ENCODE measurements around the gene GFAP. TPM values are rescaled to one million over a fixed set of nuclear protein-coding genes. Genes with fewer than 3 reads are reported as not detected.

The GFAP gene
- total and polyA plus RNA-seq, 4 donors: 1.4 to 17.6 (median 5.1) TPM

- WGBS, 2 donors: 19 to 25% methylated on average over 3 of the region's 3 CpGs
- H3K27me3 ChIP-seq (ENCODE audit: control insufficient read depth in 1 of 2, insufficient read depth in 2 of 2, low read length in 1 of 2): no peaks in the 10 kb centered on the region
- H3K36me3 ChIP-seq (ENCODE audit: control insufficient read depth in 1 of 2, insufficient read depth in 2 of 2, low read length in 1 of 2): no peaks in the 10 kb centered on the region
- H3K4me3 ChIP-seq (ENCODE audit: low read length in 2 of 2): no peak overlapping the region
- no peak overlapping the region for H3K27ac ChIP-seq (ENCODE audit: low read depth in 1 of 2, low read length in 2 of 2)
- DNase-seq (peak in 1 of 2 donors; percentile 32), ATAC-seq (ENCODE audit: low FRiP score) (no peak)
- no peaks in the 10 kb centered on the region for H3K4me1 ChIP-seq (ENCODE audit: control insufficient read depth in 1 of 2, insufficient read depth in 2 of 2, low read length in 2 of 2)
- no peaks in the 10 kb centered on the region for H3K9me3 ChIP-seq (ENCODE audit: control insufficient read depth, low read length)
- intact Hi-C loops (cut with DNase I): no loop called here
Observed at GRCh38 chr17:44900894-44901293, 14.4 kb downstream of the GFAP start.

- Histone ChIP-seq H3K4me3 (ENCODE audit: low read length in 2 of 2) (peak within 1 kb of the TSS; percentile 72 to 81), H3K27ac (ENCODE audit: low read depth in 1 of 2, low read length in 2 of 2) (peak within 1 kb of the TSS in 1 of 2 donors; percentile 38), H3K4me1 (ENCODE audit: control insufficient read depth in 1 of 2, insufficient read depth in 2 of 2, low read length in 2 of 2) (no peaks in the 10 kb centered on the region), H3K27me3 (ENCODE audit: control insufficient read depth in 1 of 2, insufficient read depth in 2 of 2, low read length in 1 of 2) (no peaks in the 10 kb centered on the region), H3K9me3 (ENCODE audit: control insufficient read depth, low read length) (no peaks in the 10 kb centered on the region), H3K36me3 (ENCODE audit: control insufficient read depth in 1 of 2, insufficient read depth in 2 of 2, low read length in 1 of 2) (no peaks in the 10 kb centered on the region)
- WGBS, 2 donors: 0% methylated on average over 54 of the region's 54 CpGs
- DNase-seq (peak; percentile 95 to 98), ATAC-seq (ENCODE audit: low FRiP score) (peak; percentile 96)
- intact Hi-C loops (cut with DNase I): no loop called here
Observed at GRCh38 chr17:44899074-44899782, 16.1 kb downstream of the GFAP start, which contains the start of gene EFTUD2. Gene EFTUD2 (minus strand): TSS chr17:44899445. CDS start chr17:44894521, 4,924 bp downstream.

GRCh38 chr17:44898768-44899073 is 16.6 kb downstream of the GFAP start:
- Histone ChIP-seq H3K27me3 (ENCODE audit: control insufficient read depth in 1 of 2, insufficient read depth in 2 of 2, low read length in 1 of 2) (no peaks in the 10 kb centered on the region), H3K27ac (ENCODE audit: low read depth in 1 of 2, low read length in 2 of 2) (peak overlapping the region in 1 of 2 donors; percentile 11), H3K36me3 (ENCODE audit: control insufficient read depth in 1 of 2, insufficient read depth in 2 of 2, low read length in 1 of 2) (no peaks in the 10 kb centered on the region), H3K4me1 (ENCODE audit: control insufficient read depth in 1 of 2, insufficient read depth in 2 of 2, low read length in 2 of 2) (no peaks in the 10 kb centered on the region), H3K4me3 (ENCODE audit: low read length in 2 of 2) (peak overlapping the region; percentile 72 to 81), H3K9me3 (ENCODE audit: control insufficient read depth, low read length) (no peaks in the 10 kb centered on the region)
- intact Hi-C loops (cut with DNase I): no loop called here
- DNase-seq (no peak), ATAC-seq (ENCODE audit: low FRiP score) (no peak)
- WGBS, 2 donors: 1% methylated on average over 7 of the region's 7 CpGs

GRCh38 chr17:44894642-44895041 is 20.7 kb downstream of the GFAP start:
- DNase-seq (no peak), ATAC-seq (ENCODE audit: low FRiP score) (no peak)
- intact Hi-C loops (cut with DNase I): no loop called here
- peaks cover 0 to 2% of the 10 kb centered on the region in 2 donors for H3K36me3 ChIP-seq (ENCODE audit: control insufficient read depth in 1 of 2, insufficient read depth in 2 of 2, low read length in 1 of 2)
- no peaks in the 10 kb centered on the region for H3K27me3 ChIP-seq (ENCODE audit: control insufficient read depth in 1 of 2, insufficient read depth in 2 of 2, low read length in 1 of 2)
- H3K4me1 ChIP-seq (ENCODE audit: control insufficient read depth in 1 of 2, insufficient read depth in 2 of 2, low read length in 2 of 2): no peaks in the 10 kb centered on the region
- H3K4me3 ChIP-seq (ENCODE audit: low read length in 2 of 2): no peak overlapping the region
- H3K9me3 ChIP-seq (ENCODE audit: control insufficient read depth, low read length): no peaks in the 10 kb centered on the region
- 86 to 95% methylated on average over 4 of the region's 4 CpGs for WGBS, 2 donors
- H3K27ac ChIP-seq (ENCODE audit: low read depth in 1 of 2, low read length in 2 of 2): no peak overlapping the region

- intact Hi-C loops (cut with DNase I): no loop called here
- H3K9me3 ChIP-seq (ENCODE audit: control insufficient read depth, low read length): no peaks in the 10 kb centered on the region
- H3K4me1 ChIP-seq (ENCODE audit: control insufficient read depth in 1 of 2, insufficient read depth in 2 of 2, low read length in 2 of 2): peaks cover 0 to 3% of the 10 kb centered on the region in 2 donors
- DNase-seq (no peak), ATAC-seq (ENCODE audit: low FRiP score) (no peak)
- no peak overlapping the region for H3K27ac ChIP-seq (ENCODE audit: low read depth in 1 of 2, low read length in 2 of 2)
- no peak overlapping the region for H3K4me3 ChIP-seq (ENCODE audit: low read length in 2 of 2)
- H3K27me3 ChIP-seq (ENCODE audit: control insufficient read depth in 1 of 2, insufficient read depth in 2 of 2, low read length in 1 of 2): no peaks in the 10 kb centered on the region
- H3K36me3 ChIP-seq (ENCODE audit: control insufficient read depth in 1 of 2, insufficient read depth in 2 of 2, low read length in 1 of 2): peaks cover 0 to 4% of the 10 kb centered on the region in 2 donors
Observed at GRCh38 chr17:44892250-44892649, 23.1 kb downstream of the GFAP start.

- Histone ChIP-seq H3K9me3 (ENCODE audit: control insufficient read depth, low read length) (no peaks in the 10 kb centered on the region), H3K27me3 (ENCODE audit: control insufficient read depth in 1 of 2, insufficient read depth in 2 of 2, low read length in 1 of 2) (no peaks in the 10 kb centered on the region), H3K4me1 (ENCODE audit: control insufficient read depth in 1 of 2, insufficient read depth in 2 of 2, low read length in 2 of 2) (peaks cover 0 to 3% of the 10 kb centered on the region in 2 donors), H3K27ac (ENCODE audit: low read depth in 1 of 2, low read length in 2 of 2) (no peak overlapping the region), H3K36me3 (ENCODE audit: control insufficient read depth in 1 of 2, insufficient read depth in 2 of 2, low read length in 1 of 2) (peaks cover 10 to 11% of the 10 kb centered on the region in 2 donors), H3K4me3 (ENCODE audit: low read length in 2 of 2) (no peak overlapping the region)
- DNase-seq (peak in 1 of 2 donors; percentile 27), ATAC-seq (ENCODE audit: low FRiP score) (no peak)
- intact Hi-C loops (cut with DNase I): no loop called here
- 82 to 84% methylated on average over 7 of the region's 7 CpGs for WGBS, 2 donors
Observed at GRCh38 chr17:44889003-44889402, 26.3 kb downstream of the GFAP start.

GRCh38 chr17:44887971-44888954 is 27.0 kb downstream of the GFAP start:
- WGBS, 2 donors: 80 to 83% methylated on average over 10 of the region's 10 CpGs
- DNase-seq (no peak), ATAC-seq (ENCODE audit: low FRiP score) (no peak)
- Histone ChIP-seq H3K36me3 (ENCODE audit: control insufficient read depth in 1 of 2, insufficient read depth in 2 of 2, low read length in 1 of 2) (peaks cover 11 to 14% of the 10 kb centered on the region in 2 donors), H3K4me3 (ENCODE audit: low read length in 2 of 2) (no peak overlapping the region), H3K27ac (ENCODE audit: low read depth in 1 of 2, low read length in 2 of 2) (no peak overlapping the region), H3K9me3 (ENCODE audit: control insufficient read depth, low read length) (no peaks in the 10 kb centered on the region), H3K27me3 (ENCODE audit: control insufficient read depth in 1 of 2, insufficient read depth in 2 of 2, low read length in 1 of 2) (no peaks in the 10 kb centered on the region), H3K4me1 (ENCODE audit: control insufficient read depth in 1 of 2, insufficient read depth in 2 of 2, low read length in 2 of 2) (peaks cover 0 to 3% of the 10 kb centered on the region in 2 donors)
- intact Hi-C loops (cut with DNase I): no loop called here

GRCh38 chr17:44887016-44887415 is 28.3 kb downstream of the GFAP start:
- ATAC-seq (ENCODE audit: low FRiP score) (no peak), DNase-seq (no peak)
- Histone ChIP-seq H3K4me1 (ENCODE audit: control insufficient read depth in 1 of 2, insufficient read depth in 2 of 2, low read length in 2 of 2) (peaks cover 0 to 3% of the 10 kb centered on the region in 2 donors), H3K9me3 (ENCODE audit: control insufficient read depth, low read length) (no peaks in the 10 kb centered on the region), H3K27me3 (ENCODE audit: control insufficient read depth in 1 of 2, insufficient read depth in 2 of 2, low read length in 1 of 2) (no peaks in the 10 kb centered on the region), H3K27ac (ENCODE audit: low read depth in 1 of 2, low read length in 2 of 2) (no peak overlapping the region), H3K4me3 (ENCODE audit: low read length in 2 of 2) (no peak overlapping the region), H3K36me3 (ENCODE audit: control insufficient read depth in 1 of 2, insufficient read depth in 2 of 2, low read length in 1 of 2) (peaks cover 14 to 15% of the 10 kb centered on the region in 2 donors)
- WGBS, 2 donors: 78 to 86% methylated on average over 1 of the region's 1 CpG
- intact Hi-C loops (cut with DNase I): no loop called here
